Activated CD8-positive, alpha-beta T cell treated with anti-CD3 and anti-CD28 coated beads for 36 hours (primary cell): ENCODE results near the gene LEFTY1. TPM values are rescaled to one million over a fixed set of nuclear protein-coding genes. Genes with fewer than 3 reads are reported as not detected.

Source experiments
- ATAC-seq: fragments of 200-7000 bp; cut with Tn5 transposase; one replicate; pipeline ENCODE4 v1.10.0; 2021; ENCODE audit warnings: mild to moderate bottlenecking, moderate library complexity
- CTCF ChIA-PET: fragments of 350-600 bp; sonication (Branson Sonifier 250); formaldehyde crosslinking; loops from one replicate; lab custom pipeline; 2021; ENCODE audit warnings: antibody characterized with exemption; lab: Charles Lee
- POLR2A ChIA-PET: fragments of 350-600 bp; sonication (Branson Sonifier 250); formaldehyde crosslinking; loops from one replicate; lab custom pipeline; 2021; ENCODE audit warnings: antibody characterized with exemption; lab: Charles Lee
- DNase-seq: peaks from one replicate; pipeline ENCODE4 v3.0.0-alpha.2; 2020
- H3K27ac Mint-ChIP-seq: one replicate; pipeline ENCODE4 v1.8.0; 2021; ENCODE audit warnings: mild to moderate bottlenecking, mixed read lengths
- H3K27me3 Mint-ChIP-seq: one replicate; pipeline ENCODE4 v1.8.0; 2021; ENCODE audit warnings: mixed read lengths
- H3K36me3 Mint-ChIP-seq: one replicate; pipeline ENCODE4 v1.8.0; 2021; ENCODE audit warnings: low read depth, mixed read lengths
- H3K4me1 Mint-ChIP-seq: one replicate; pipeline ENCODE4 v1.8.0; 2021; ENCODE audit warnings: low read depth, mixed read lengths
- H3K4me3 Mint-ChIP-seq: one replicate; pipeline ENCODE4 v1.8.0; 2021; ENCODE audit warnings: mild to moderate bottlenecking, moderate library complexity, mixed read lengths
- H3K9me3 Mint-ChIP-seq: one replicate; pipeline ENCODE4 v1.8.0; 2021; ENCODE audit warnings: mixed read lengths
- CTCF ChIP-seq: fragments of 200-600 bp; IDR thresholded peaks from one replicate; pipeline ENCODE4 v1.8.0; 2022; ENCODE audit warnings: antibody characterized with exemption, mild to moderate bottlenecking
- intact Hi-C: fragments of 100-400 bp; cut with micrococcal nuclease; formaldehyde crosslinking; loops from one replicate; pipeline ENCODE4 v1.10.0; 2022
- total RNA-seq, 2 experiments: library from RNA; stranded (reverse); gene quantifications; one replicate each; pipeline ENCODE4 v1.2.3, GENCODE V29; 2021

Gene LEFTY1
- total RNA-seq, 2 experiments from 2014 or later, result 0.16 to 0.83 TPM

GRCh38 chr1:225855503-225856300, 33.2 kb downstream of the LEFTY1 start:
- intact Hi-C loops, result no loop called here
- TF ChIP-seq CTCF, result no peak
- Mint-ChIP-seq H3K27ac (peak overlapping the region; percentile 71), H3K9me3 (no peaks in the 10 kb centered on the region), H3K27me3 (no peaks in the 10 kb centered on the region), H3K4me3 (no peak overlapping the region), H3K36me3 (peaks cover 39% of the 10 kb centered on the region), H3K4me1 (peaks cover 26% of the 10 kb centered on the region)
- ChIA-PET CTCF (interaction anchor here (1.5 to 2.0 kb wide), 3 partner anchors 10 to 381 kb away, joined by 5 to 6 read pairs (median 5); no protein-coding TSS in a partner anchor), POLR2A (interaction anchor here (0.6 to 1.3 kb wide), 2 partner anchors 11 to 26 kb away, joined by 3 to 4 read pairs; no protein-coding TSS in a partner anchor)
- no peak for ATAC-seq
- no peak for DNase-seq

- POLR2A ChIA-PET, result interaction anchor here (1.2 kb wide), 1 partner anchor 29 kb away, joined by 3 read pairs; the partner anchor contains the start of gene TMEM63A
- no peak overlapping the region for H3K27ac Mint-ChIP-seq
Measured at GRCh38 chr1:225853441-225853840, 35.5 kb downstream of the LEFTY1 start.

GRCh38 chr1:225852413-225853124, 36.4 kb downstream of the LEFTY1 start:
- Mint-ChIP-seq H3K4me1 (peaks cover 53% of the 10 kb centered on the region), H3K36me3 (peaks cover 48% of the 10 kb centered on the region), H3K27ac (peak overlapping the region; percentile 72), H3K27me3 (no peaks in the 10 kb centered on the region), H3K9me3 (no peaks in the 10 kb centered on the region), H3K4me3 (no peak overlapping the region)
- no peak for ATAC-seq
- intact Hi-C loops, result no loop called here
- ChIA-PET CTCF (interaction anchor here (1.3 kb wide), 1 partner anchor 59 kb away, joined by 4 read pairs; no protein-coding TSS in a partner anchor), POLR2A (interaction anchor here (1.0 to 2.6 kb wide), 5 partner anchors 9 to 42 kb away, joined by 3 to 8 read pairs (median 3); partner anchors contain the start of genes EPHX1 and TMEM63A)
- no peak for DNase-seq
- TF ChIP-seq CTCF, result no peak

More at GRCh38 chr1:225853441-225853840, 35.5 kb downstream of the LEFTY1 start:
- H3K36me3 Mint-ChIP-seq, result peaks cover 50% of the 10 kb centered on the region
- no peak for ATAC-seq
- H3K4me3 Mint-ChIP-seq, result no peak overlapping the region
- peaks cover 44% of the 10 kb centered on the region for H3K4me1 Mint-ChIP-seq
- no peaks in the 10 kb centered on the region for H3K9me3 Mint-ChIP-seq
- TF ChIP-seq CTCF, result no peak
- H3K27me3 Mint-ChIP-seq, result no peaks in the 10 kb centered on the region
- intact Hi-C loops, result no loop called here
- DNase-seq, result no peak
- CTCF ChIA-PET, result interaction anchor here (1.3 kb wide), 1 partner anchor 58 kb away, joined by 4 read pairs; no protein-coding TSS in a partner anchor

GRCh38 chr1:225851805-225852204, 37.1 kb downstream of the LEFTY1 start:
- Mint-ChIP-seq H3K9me3 (no peaks in the 10 kb centered on the region), H3K27ac (peak overlapping the region; percentile 72), H3K27me3 (no peaks in the 10 kb centered on the region), H3K4me1 (peaks cover 57% of the 10 kb centered on the region), H3K4me3 (no peak overlapping the region), H3K36me3 (peaks cover 48% of the 10 kb centered on the region)
- DNase-seq (peak; percentile 63), ATAC-seq (peak; percentile 50)
- POLR2A ChIA-PET, result interaction anchor here (0.9 to 2.6 kb wide), 4 partner anchors 9 to 42 kb away, joined by 3 to 8 read pairs (median 5); partner anchors contain the start of gene EPHX1
- intact Hi-C loops, result no loop called here
- CTCF ChIA-PET, result interaction anchor here (0.9 kb wide), 1 partner anchor 10 kb away, joined by 3 read pairs; no protein-coding TSS in a partner anchor
- no peak for TF ChIP-seq CTCF
